HEK293T (cell line): ENCODE results near the gene CRY2.

Experiments used
- CTCF ChIA-PET: fragments of 350-600 bp; formaldehyde crosslinking; extraction: SDS; loops from one replicate; lab custom pipeline; 2021; ENCODE audit warnings: antibody characterized with exemption, inconsistent platforms; lab: Yijun Ruan, JAX
- POLR2A ChIA-PET: fragments of 350-600 bp; formaldehyde crosslinking; extraction: SDS; loops from one replicate; lab custom pipeline; 2020; ENCODE audit warnings: antibody characterized with exemption, inconsistent platforms; lab: Yijun Ruan, JAX
- DNase-seq: peaks from one replicate; pipeline ENCODE4 v3.0.0; 2012; ENCODE audit warnings: mixed read lengths; ENCODE audit errors: extremely low spot score
- ARNT ChIP-seq: fragments of 450-650 bp; IDR thresholded peaks from 2 replicates; pipeline ENCODE4 v1.6.1; 2017; ENCODE audit warnings: mild to moderate bottlenecking
- BHLHE40 ChIP-seq: fragments of 450-650 bp; IDR thresholded peaks from 2 replicates; pipeline ENCODE4 v1.6.1; 2016; ENCODE audit warnings: mild to moderate bottlenecking, moderate library complexity, borderline replicate concordance
- CTBP1 ChIP-seq: fragments of 450-650 bp; IDR thresholded peaks from 2 replicates; pipeline ENCODE4 v1.6.1; 2016; ENCODE audit warnings: borderline replicate concordance
- ELF4 ChIP-seq: fragments of 450-650 bp; IDR thresholded peaks from 2 replicates; pipeline ENCODE4 v1.6.1; 2017; ENCODE audit warnings: antibody characterized with exemption
- FOXA1 ChIP-seq: fragments of 450-650 bp; IDR thresholded peaks from 2 replicates; pipeline ENCODE4 v1.6.1; 2016; ENCODE audit warnings: mild to moderate bottlenecking
- FOXK2 ChIP-seq: fragments of 450-650 bp; IDR thresholded peaks from 2 replicates; pipeline ENCODE4 v1.6.1; 2016; ENCODE audit warnings: mild to moderate bottlenecking
- FOXM1 ChIP-seq: fragments of 450-650 bp; IDR thresholded peaks from 2 replicates; pipeline ENCODE4 v1.6.1; 2017; ENCODE audit warnings: mild to moderate bottlenecking, borderline replicate concordance
- HDGF ChIP-seq: fragments of 450-650 bp; IDR thresholded peaks from 2 replicates; pipeline ENCODE4 v1.6.1; 2017; ENCODE audit warnings: antibody characterized with exemption, borderline replicate concordance
- L3MBTL2 ChIP-seq: fragments of 450-650 bp; conservative IDR thresholded peaks from 2 replicates; pipeline ENCODE4 v1.6.1; 2016; ENCODE audit warnings: mild to moderate bottlenecking
- LEF1 ChIP-seq: fragments of 450-650 bp; IDR thresholded peaks from 2 replicates; pipeline ENCODE4 v1.6.1; 2017; ENCODE audit warnings: mild to moderate bottlenecking, borderline replicate concordance
- NFRKB ChIP-seq: fragments of 450-650 bp; IDR thresholded peaks from 2 replicates; pipeline ENCODE4 v1.6.1; 2016; ENCODE audit warnings: mild to moderate bottlenecking, moderate library complexity
- PKNOX1 ChIP-seq: fragments of 450-650 bp; IDR thresholded peaks from 2 replicates; pipeline ENCODE4 v1.6.1; 2016
- SP1 ChIP-seq: fragments of 450-650 bp; IDR thresholded peaks from 2 replicates; pipeline ENCODE4 v1.6.1; 2017
- SUZ12 ChIP-seq: fragments of 450-650 bp; IDR thresholded peaks from 2 replicates; pipeline ENCODE4 v1.6.1; 2016; ENCODE audit warnings: mild to moderate bottlenecking
- TARDBP ChIP-seq: fragments of 450-650 bp; IDR thresholded peaks from 2 replicates; pipeline ENCODE4 v1.6.1; 2016
- ZNF384 ChIP-seq: fragments of 450-650 bp; IDR thresholded peaks from 2 replicates; pipeline ENCODE4 v1.6.1; 2016

Gene CRY2

GRCh38 chr11:45930951-45931570 lies 83.8 kb downstream of the CRY2 start:
- ChIA-PET CTCF (no interaction called here), POLR2A (interaction anchor here (0.8 kb wide), 1 partner anchor 13 kb away, joined by 4 read pairs; the partner anchor contains the start of gene PEX16)
- TF ChIP-seq BHLHE40, result no peak
- TF ChIP-seq SP1, result no peak
- no peak for TF ChIP-seq FOXK2
- no peak for TF ChIP-seq SUZ12
- TF ChIP-seq ZNF384, result no peak
- no peak for TF ChIP-seq CTBP1
- no peak for TF ChIP-seq LEF1
- no peak for TF ChIP-seq PKNOX1
- TF ChIP-seq ARNT, result no peak
- no peak for DNase-seq

- no peak for DNase-seq
- TF ChIP-seq TARDBP (no peak), BHLHE40 (no peak), PKNOX1 (no peak), ARNT (no peak), NFRKB (no peak), HDGF (no peak), SUZ12 (no peak), LEF1 (no peak), ZNF384 (no peak), CTBP1 (no peak), FOXK2 (no peak), SP1 (no peak), FOXA1 (no peak), L3MBTL2 (no peak), FOXM1 (no peak), ELF4 (no peak)
- ChIA-PET CTCF (no interaction called here), POLR2A (no interaction called here)
Measured at GRCh38 chr11:45931739-45932138, 84.5 kb downstream of the CRY2 start.

GRCh38 chr11:45932217-45932616 lies 84.9 kb downstream of the CRY2 start:
- no peak for TF ChIP-seq SP1
- no peak for TF ChIP-seq SUZ12
- TF ChIP-seq NFRKB, result no peak
- no peak for TF ChIP-seq FOXK2
- no peak for TF ChIP-seq CTBP1
- no peak for TF ChIP-seq PKNOX1
- TF ChIP-seq FOXM1, result no peak
- TF ChIP-seq TARDBP, result no peak
- TF ChIP-seq ARNT, result no peak
- TF ChIP-seq BHLHE40, result no peak
- no peak for TF ChIP-seq L3MBTL2
- TF ChIP-seq ZNF384, result no peak
- TF ChIP-seq ELF4, result no peak
- no peak for TF ChIP-seq HDGF
- no peak for TF ChIP-seq FOXA1
- DNase-seq, result no peak
- CTCF ChIA-PET, result no interaction called here
- POLR2A ChIA-PET, result no interaction called here
